Fibroblast of the aortic adventitia (primary cell): ENCODE results near the gene GPR157. TPM values are rescaled to one million over a fixed set of nuclear protein-coding genes. Genes with fewer than 3 reads are reported as not detected.
"Not testable (repeated sequence)": the region's sequence is repeated elsewhere in the genome, so short reads cannot be mapped to it uniquely, and the experiment has no call there.

ENCODE experiments used
- DNase-seq: peaks from one replicate; pipeline ENCODE4 v3.0.0-alpha.2; 2010; ENCODE audit warnings: low read depth
- H3K4me3 ChIP-seq: 2 replicates; pipeline ENCODE4 v1.5.1; 2011; ENCODE audit warnings: low read depth, mild to moderate bottlenecking, control low read depth, low read length, moderate library complexity
- total RNA-seq: library from RNA; depleted of rRNA; stranded (reverse); fragments of >200 nt; gene quantifications from 2 replicates; pipeline ENCODE4 v1.2.3, GENCODE V29; 2012; ENCODE audit warnings: low replicate concordance
- TF ChIP-seq, protein P1 (sequence below): IDR thresholded peaks from 2 replicates; pipeline ENCODE4 v1.5.1; 2011; ENCODE audit warnings: mild to moderate bottlenecking, low read length, control low read depth, inconsistent platforms; ENCODE audit not compliant: insufficient read depth

GPR157 gene
- total RNA-seq, 1 donor, result 1.6 TPM

DNA sequence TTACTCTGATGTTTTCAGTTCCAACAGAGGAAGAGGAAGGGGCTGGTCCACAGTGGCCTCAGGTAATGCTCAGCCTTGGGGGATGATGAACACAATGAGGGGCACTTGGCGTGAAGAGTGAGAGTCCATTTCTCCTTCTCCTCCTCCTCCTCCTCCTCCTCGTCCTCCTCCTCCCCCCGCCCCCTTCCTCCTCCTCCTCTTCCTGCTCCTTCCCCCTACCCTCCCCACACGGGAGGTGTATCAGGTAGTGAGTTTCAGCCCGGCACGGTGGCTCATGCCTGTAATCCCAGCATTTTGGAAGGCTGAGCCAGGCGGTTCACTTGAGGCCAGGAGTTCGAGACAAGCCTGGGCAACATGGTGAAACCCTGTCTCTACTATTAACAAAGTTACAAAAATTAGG lies 17.3 kb upstream of the GPR157 start:
- DNase-seq, result no peak
- no peak overlapping the region for H3K4me3 ChIP-seq
- TF ChIP-seq, protein P1, sequence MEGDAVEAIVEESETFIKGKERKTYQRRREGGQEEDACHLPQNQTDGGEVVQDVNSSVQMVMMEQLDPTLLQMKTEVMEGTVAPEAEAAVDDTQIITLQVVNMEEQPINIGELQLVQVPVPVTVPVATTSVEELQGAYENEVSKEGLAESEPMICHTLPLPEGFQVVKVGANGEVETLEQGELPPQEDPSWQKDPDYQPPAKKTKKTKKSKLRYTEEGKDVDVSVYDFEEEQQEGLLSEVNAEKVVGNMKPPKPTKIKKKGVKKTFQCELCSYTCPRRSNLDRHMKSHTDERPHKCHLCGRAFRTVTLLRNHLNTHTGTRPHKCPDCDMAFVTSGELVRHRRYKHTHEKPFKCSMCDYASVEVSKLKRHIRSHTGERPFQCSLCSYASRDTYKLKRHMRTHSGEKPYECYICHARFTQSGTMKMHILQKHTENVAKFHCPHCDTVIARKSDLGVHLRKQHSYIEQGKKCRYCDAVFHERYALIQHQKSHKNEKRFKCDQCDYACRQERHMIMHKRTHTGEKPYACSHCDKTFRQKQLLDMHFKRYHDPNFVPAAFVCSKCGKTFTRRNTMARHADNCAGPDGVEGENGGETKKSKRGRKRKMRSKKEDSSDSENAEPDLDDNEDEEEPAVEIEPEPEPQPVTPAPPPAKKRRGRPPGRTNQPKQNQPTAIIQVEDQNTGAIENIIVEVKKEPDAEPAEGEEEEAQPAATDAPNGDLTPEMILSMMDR, result no peak

DNA sequence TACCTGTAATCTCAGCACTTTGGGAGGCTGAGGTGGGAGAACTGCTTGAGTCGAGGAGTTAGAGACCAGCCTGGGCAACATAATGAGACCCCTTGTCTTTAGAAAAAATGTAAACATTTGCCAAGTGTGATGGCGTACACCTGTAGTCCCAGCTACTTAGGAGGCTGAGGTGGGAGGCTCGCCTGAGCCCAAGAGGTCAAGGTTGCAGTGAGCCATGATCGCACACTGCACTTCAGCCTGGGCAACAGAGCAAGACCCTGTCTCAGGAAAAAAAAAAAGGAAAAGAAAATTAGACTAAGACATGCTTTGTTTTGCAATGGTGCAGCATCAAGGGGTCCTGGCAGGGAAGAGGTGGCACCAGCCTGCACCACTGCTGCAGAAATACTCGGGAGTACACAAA lies 16.8 kb upstream of the GPR157 start:
- no peak overlapping the region for H3K4me3 ChIP-seq
- no peak for DNase-seq
- TF ChIP-seq, protein P1, result no peak

DNA sequence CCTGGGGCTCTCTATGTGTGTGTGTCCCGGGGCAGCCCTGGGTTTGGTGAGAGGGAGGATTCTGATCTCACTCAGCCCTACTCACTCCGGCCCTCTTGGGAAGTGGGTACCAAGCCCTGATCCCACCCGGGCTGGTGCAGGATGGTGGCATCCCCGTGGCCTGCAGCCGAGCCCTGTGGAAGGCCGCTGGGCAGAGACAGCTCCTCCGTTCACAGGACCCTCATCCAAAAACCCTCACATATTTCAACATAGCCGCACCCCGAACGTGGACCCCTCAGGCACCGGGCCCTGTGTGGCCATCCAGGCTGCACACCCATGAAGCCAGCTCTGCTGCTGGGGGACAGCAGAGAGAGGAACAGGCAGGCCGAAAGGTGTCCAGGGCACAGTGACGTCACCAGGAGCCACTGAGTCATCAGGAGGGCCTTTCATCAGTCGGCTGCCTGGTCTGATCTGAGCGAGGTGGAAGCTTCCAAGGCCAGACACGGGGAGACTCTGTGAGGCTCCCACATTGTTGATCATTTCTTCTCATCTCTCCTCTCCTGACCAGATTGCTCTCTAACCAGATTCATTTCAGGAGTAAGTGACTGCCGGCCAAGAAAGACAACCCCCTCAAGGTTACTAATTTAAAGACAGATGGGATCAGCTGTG lies 16.2 kb upstream of the GPR157 start:
- DNase-seq, result peak; percentile 36
- no peak overlapping the region for H3K4me3 ChIP-seq
- TF ChIP-seq, protein P1, result no peak

DNA sequence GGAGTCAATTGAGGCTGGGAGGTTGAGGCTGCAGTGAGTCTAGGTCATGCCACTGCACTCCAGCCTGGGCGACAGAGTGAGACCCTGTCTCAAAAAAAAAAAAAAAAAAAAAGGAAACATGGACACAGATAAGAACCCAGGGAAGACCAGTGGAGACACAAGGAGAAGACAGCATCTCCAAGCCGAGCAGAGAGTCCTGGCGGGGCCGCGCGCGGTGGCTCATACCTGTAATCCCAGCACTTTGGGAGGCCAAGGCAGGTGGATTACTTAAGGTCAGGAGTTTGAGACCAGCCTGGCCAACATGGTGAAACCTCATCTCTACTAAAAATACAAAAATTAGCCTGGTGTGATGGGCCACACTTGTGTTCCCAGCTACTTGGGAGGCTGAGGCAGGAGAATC lies 15.6 kb upstream of the GPR157 start:
- H3K4me3 ChIP-seq, DNase-seq: not testable (repeated sequence)

DNA sequence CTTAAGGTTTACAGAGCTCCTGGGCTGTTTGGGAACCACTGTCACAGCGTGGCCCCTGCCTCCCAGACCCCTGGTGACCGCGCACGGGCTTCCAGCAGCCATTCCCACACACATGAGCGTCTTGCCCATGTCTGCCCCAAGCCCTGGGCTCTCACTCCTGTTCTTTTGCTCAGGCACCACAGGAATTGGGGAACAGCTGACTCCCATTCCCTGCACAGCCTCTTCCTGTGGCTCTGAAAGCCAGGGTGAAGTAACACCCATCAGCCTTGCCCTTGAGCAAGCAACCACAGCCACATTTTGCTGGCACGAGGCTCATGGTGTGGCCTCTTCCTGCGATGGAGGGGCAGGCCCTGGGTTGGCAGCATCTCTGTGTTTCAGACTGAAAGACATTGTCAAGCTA lies 14.3 kb upstream of the GPR157 start:
- peak; percentile 70 for DNase-seq
- H3K4me3 ChIP-seq, result no peak overlapping the region
- TF ChIP-seq, protein P1, result no peak

GRCh38 chr1:9139930-9140329 lies 11.0 kb upstream of the GPR157 start:
- TF ChIP-seq, protein P1, result no peak
- DNase-seq, result no peak
- H3K4me3 ChIP-seq, result no peak overlapping the region

- no peak overlapping the region for H3K4me3 ChIP-seq
- no peak for DNase-seq
- TF ChIP-seq, protein P1, result no peak
These were observed 8.0 kb upstream of the GPR157 start for GRCh38 chr1:9136932-9137331.
